HG02642 (cell line): Measurements from ENCODE around the gene SLC45A2.
"Not testable (repeated sequence)": the region's sequence is repeated elsewhere in the genome, so short reads cannot be mapped to it uniquely, and the experiment has no call there.

Source experiments
- ATAC-seq: cut with Tn5 transposase; IDR thresholded peaks from one replicate; pipeline ENCODE4 v1.9.1; 2021; ENCODE audit warnings: mild to moderate bottlenecking; ENCODE audit not compliant: unreplicated experiment, poor library complexity

SLC45A2 gene

DNA sequence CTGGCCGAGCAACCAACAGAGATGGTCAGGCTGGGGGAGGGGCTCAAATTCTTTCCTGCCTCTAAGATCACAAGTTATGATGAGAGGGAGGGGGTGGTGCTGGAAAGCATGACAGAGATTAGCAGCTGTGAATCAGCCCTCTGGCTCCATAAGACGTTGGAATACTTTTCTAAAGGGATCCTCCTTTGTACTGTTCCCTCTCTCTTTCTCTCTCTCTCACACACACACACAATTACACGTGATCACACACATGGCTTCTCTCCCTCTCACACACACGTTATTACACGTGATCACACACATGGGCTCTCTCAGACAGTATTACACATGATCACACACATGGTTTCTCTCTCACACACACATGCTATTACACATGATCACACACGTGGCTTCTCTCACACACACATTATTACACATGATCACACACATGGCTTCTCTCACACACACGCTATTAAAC lies at the start of gene SLC45A2:
SLC45A2 (minus strand) TSS at position 23 of the 454 bp plus-strand sequence. CDS start 110 bp downstream, outside the sequence.
- ATAC-seq, result no peak

DNA sequence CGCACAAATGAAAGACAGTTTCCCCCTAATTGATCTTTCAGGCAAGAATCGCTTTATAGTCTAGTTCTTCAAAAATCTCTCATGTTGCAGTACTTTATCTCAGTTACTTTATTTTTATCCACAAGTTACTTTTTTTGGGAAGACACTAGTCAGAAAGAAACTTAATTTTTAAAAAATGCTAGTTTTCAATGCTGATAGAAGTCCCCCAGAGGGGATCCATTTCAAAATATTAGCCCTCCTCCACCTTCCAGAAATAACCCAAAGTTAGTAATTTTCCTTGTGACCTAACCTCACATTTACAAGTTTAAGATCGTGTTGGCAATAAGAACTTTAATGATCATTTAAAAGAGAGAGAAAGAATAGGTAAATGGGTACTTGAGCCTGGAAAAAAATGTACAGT lies 47.5 kb upstream of the SLC45A2 start:
- no peak for ATAC-seq

- no peak for ATAC-seq
Measured at GRCh38 chr5:34031117-34031516, 46.6 kb upstream of the SLC45A2 start.

GRCh38 chr5:34030585-34030984 lies 46.1 kb upstream of the SLC45A2 start:
- ATAC-seq, result not testable (repeated sequence)

DNA sequence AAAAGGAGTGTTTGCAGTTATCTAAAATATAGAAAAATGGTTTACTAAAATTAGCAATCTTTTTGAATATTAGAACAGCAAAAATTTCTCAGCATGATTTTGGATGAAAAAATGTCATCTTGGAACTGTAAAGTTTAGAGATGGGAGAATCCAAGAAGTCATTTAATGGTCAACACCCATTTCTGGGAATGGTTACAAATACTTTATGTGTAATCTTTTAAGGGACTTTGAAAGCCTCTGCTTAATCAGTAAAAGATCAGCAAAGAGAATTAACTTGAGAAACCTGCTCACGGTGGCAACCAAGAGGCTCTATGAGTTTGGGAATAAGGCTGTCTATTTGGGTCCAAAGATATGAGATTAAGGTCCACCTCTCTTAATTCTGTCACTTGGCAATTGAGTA lies 45.6 kb upstream of the SLC45A2 start:
- no peak for ATAC-seq

DNA sequence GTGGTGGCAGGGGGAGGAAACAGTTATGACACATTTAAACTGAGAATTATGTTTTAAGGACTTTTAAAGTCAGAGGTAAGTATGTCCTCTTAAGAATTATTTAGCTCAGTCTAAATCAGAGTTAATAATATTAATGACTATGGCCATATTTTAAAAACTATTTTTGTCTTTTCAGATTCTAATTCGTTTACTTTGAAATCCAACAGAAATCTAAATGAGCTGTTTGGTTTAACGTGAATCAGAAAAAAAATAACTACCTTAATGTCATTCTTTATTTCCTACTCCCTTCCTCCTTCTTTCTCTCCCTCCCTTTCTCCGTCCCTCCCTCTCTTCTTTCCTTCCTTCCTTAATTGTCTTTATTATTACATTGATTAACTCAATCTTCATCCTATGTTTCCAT lies 43.9 kb upstream of the SLC45A2 start:
- ATAC-seq, result no peak

DNA sequence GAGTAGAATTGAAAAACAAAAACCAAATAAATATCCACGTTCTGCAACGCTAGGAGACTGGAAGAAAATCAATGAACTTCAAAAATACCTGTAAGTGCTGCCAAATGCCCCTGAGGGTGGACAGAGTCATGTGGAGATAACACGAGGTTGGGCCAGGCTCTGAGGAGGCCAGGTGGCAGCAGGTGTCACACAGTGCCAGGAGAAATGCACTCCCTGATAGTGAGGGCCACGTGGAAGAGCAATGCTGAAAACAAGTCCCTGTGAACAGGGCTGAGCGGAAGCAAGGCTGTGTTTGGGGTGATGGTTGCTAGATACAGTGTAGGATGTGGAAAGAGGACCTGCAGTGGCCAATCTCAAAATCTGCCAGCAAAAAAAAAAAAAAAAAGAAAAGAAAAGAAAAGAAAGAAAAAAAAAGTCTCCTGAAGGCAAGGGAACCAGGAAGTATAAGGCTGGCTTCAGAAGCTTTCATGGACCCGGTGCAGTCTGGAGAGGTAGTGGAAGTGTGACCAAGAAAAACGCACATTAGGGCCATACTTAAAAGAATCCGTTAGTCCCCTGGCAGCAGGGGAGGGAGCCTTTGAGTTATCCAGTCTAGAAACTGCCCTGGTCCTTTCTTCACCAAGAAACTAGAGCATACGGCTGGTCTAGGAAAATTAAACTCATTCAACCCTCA lies 41.7 kb upstream of the SLC45A2 start:
- no peak for ATAC-seq

DNA sequence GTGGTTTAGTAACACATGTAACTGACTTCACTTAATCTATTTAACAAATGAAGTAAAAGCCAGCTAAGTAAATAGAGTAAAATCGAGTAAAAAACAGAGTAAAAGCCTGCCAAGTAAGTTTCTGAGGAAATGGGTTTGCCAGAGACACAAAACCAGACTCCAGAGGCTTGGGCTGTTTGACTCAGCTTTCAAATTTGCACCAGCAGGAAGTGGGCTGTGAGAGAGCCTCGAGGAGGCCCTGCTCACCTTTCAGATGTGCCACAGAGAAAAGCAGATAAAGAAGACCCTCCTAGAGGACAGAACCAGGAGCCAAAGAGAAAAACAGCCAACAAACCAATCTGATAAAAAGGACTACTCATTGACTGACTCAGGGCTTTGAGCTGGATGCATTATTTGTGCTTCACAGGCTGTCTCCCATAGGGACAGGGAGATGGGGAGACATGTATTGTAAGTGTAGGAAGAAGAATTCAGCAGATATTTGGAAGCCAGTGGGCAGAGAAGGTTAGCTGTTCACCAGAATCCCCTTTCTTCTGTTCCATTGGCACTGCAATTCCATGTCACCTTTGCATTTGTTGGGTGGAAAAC lies 37.7 kb upstream of the SLC45A2 start:
- ATAC-seq, result peak; percentile 93

DNA sequence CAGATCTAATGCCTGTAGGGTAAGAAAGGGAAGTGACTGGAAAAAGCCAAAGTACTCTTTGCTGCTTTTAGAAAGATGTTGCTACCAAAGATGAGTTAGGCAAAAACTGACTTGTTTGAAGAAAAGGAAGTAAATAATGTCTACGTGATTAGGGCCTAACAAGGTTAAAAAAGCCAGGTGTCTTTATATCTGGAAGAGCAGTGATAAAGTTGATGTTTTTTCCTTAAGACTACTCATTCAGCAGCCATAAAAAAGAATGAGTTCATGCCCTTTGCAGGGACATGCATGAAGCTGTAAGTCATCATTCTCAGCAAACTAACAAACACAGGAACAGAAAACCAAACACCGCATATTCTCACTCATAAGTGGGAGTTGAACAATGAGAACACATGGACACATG lies 36.8 kb upstream of the SLC45A2 start:
- no peak for ATAC-seq

GRCh38 chr5:34020726-34021125 lies 36.2 kb upstream of the SLC45A2 start:
- no peak for ATAC-seq

GRCh38 chr5:34017254-34017653 lies 32.8 kb upstream of the SLC45A2 start:
- no peak for ATAC-seq

GRCh38 chr5:34016750-34017149 lies 32.3 kb upstream of the SLC45A2 start:
- no peak for ATAC-seq

- ATAC-seq, result no peak
Measured at GRCh38 chr5:34016222-34016621, 31.7 kb upstream of the SLC45A2 start.

GRCh38 chr5:34015120-34015822 lies 30.8 kb upstream of the SLC45A2 start:
- ATAC-seq, result no peak

DNA sequence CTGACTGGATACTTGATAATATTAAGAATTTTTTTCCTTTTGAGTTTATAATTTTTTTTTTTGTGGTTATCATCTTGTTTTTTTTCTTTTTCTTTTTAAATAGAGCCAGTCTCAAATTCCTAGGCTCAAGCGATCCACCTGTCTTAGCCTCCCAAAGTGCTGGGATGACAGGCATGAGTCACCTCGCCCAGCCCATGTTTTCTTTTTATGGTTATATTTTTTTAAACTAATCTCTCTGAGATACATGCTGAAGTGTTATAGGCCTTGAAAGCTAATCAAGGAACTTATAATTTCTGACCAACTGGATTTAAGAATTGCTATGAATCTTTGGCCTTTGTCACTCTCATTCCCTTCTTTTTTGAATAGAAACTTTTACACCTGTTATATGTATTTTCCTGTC lies 30.1 kb upstream of the SLC45A2 start:
- no peak for ATAC-seq

DNA sequence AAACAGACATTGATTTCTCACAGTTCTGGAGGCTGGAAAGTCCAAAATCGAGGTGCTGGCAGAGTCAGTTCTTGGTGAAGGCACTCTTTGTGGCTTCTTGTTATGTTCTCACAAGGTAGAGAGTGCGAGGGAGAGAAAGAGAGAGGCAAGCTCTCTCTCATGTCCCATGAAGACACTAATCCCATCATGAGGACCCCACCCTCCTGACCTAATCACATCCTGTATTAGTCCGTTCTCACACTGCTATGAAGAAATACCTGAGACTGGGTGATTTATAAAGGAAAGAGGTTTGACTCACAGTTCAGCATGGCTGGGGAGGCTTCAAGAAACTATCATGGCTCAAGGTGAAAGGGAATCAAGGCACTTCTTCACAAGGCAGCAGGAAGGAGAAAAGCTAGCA lies 29.1 kb upstream of the SLC45A2 start:
- no peak for ATAC-seq

GRCh38 chr5:34012791-34013190 lies 28.3 kb upstream of the SLC45A2 start:
- no peak for ATAC-seq

GRCh38 chr5:34011536-34011935 lies 27.0 kb upstream of the SLC45A2 start:
- no peak for ATAC-seq

DNA sequence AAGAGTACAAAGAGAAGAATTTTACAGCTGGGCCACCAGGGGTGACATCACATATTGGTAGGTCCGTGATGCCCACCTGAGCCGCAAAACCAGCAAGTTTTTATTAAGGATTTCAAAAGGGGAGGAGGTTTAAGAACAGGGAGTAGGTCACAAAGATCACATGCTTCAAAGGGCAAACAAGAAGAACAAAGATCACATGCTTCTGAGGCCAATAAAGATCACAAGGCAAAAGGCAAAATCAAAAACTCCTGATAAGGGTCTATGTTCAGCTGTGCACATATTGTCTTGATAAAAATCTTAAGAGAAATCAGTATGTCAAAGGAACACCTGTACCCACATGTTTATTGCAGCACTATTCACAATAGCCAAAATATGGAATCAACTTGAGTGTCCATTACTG lies 25.7 kb upstream of the SLC45A2 start:
- not testable (repeated sequence) for ATAC-seq

- no peak for ATAC-seq
Measured at GRCh38 chr5:34009610-34010009, 25.1 kb upstream of the SLC45A2 start.

GRCh38 chr5:34008802-34009201 lies 24.3 kb upstream of the SLC45A2 start:
- ATAC-seq, result no peak
